GM18526 (cell line): ENCODE data around the gene FAM72B.
"Not testable (repeated sequence)": the region's sequence is repeated elsewhere in the genome, so short reads cannot be mapped to it uniquely, and the experiment has no call there.

Experiments
- POLR2A ChIP-seq: IDR thresholded peaks from 3 replicates; pipeline ENCODE4 v1.6.1; 2011; ENCODE audit not compliant: insufficient read length; ENCODE audit errors: extremely low read depth

FAM72B gene

DNA sequence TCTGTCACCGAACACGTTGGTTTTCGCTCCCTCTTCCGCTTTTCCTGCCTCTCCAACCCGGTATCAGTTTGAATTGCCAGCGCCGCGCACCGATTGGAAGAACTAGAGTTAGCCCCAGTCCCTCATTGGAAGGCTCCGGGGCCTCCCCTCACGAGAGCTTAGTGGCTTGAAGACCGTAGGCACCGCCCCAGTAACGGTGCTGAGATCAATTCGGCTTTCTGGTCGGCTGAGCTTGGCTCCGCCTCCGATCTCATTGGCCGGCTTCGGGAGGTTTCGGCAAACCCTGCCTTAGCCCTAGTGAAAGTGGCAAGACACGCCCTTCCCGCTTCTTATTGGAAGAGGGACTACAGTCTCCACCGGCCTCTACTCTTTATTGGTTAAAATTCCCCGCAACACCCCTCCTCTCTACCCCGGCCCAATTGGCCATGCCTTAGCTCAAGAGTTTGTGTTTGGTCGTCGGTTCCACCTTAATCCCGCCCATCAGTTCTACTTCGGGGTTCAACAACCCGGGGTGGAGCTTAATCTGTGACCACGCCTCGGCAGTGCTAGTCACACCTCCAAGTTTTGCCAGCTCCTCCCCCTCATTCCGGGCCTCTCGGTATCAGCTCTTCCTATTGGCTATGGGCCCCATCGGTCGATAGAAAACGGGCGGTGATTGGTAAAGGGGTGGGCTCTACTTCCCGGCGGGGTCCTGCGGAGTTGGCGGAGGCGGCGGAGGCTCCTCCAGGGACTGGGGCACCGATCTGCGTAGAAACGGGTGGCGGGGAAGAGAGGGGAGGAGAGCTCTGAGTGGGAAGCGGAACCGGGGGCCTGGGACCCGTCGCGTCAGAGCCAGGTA, at the start of gene FAM72B, which contains the start of gene SRGAP2C:
Gene FAM72B (minus strand): TSS at position 51 of the 838 bp plus-strand sequence. CDS start 851 bp downstream, outside the sequence.
Gene SRGAP2C (plus strand): TSS at position 686 of the 838 bp plus-strand sequence. CDS start 2,472 bp downstream, outside the sequence.
- not testable (repeated sequence) for TF ChIP-seq POLR2A
